Stimulated activated CD8-positive, alpha-beta memory T cell treated with anti-CD3 and anti-CD28 coated beads, Interleukin-15, amount 100 ng/mL, for 1 hour (primary cell): Measurements from ENCODE around the gene THBS2.

Source experiments
- DNase-seq: peaks from one replicate; pipeline ENCODE4 v3.0.0-alpha.2; 2020; ENCODE audit warnings: low read depth

The THBS2 gene

DNA sequence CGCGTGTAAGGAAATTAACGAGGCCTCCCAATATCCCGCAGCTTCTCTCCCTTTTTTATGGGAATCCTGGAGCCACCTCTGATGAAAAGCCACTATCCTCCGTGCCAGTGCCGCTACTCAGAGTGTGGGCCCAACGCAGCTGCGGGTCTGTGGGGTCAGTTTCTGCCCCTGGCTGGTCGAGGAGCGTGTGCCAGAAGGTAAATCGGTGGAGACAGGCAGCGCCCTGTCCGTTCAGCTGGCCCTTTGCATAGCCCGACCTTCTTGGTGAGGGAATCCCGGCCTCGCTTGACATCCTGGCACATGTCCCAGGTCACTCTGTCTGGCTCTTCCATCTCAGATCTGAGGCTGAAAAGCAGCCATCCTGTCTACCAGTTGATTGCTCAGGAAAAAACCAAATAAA, 4.6 kb downstream of the THBS2 start:
- no peak for DNase-seq

GRCh38 chr6:169248521-169248971, 5.1 kb downstream of the THBS2 start:
- no peak for DNase-seq

DNA sequence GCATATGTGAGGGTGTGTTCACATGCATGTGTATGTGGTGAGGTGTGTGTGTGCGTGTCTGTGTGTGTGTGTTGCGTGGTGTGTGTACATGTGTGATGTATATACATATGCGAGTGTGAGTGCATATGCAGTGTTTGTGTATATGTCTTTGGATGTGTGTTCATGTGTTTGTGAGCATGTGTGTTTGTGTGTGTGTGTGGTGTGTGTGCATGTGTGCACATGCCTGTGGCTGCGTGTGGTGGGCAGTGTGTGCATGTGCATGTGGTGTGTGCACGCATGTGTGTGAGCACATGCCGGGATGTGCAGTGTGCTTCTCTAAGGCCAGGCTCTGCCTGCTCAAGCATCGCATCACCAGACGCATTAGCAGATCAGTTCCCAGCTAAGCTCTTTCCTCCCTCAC, 5.7 kb downstream of the THBS2 start:
- no peak for DNase-seq

- no peak for DNase-seq
Observed at GRCh38 chr6:169247419-169247818, 6.2 kb downstream of the THBS2 start.

- no peak for DNase-seq
Observed at GRCh38 chr6:169246445-169246844, 7.2 kb downstream of the THBS2 start.

- no peak for DNase-seq
Observed at GRCh38 chr6:169244684-169245383, 8.8 kb downstream of the THBS2 start.

DNA sequence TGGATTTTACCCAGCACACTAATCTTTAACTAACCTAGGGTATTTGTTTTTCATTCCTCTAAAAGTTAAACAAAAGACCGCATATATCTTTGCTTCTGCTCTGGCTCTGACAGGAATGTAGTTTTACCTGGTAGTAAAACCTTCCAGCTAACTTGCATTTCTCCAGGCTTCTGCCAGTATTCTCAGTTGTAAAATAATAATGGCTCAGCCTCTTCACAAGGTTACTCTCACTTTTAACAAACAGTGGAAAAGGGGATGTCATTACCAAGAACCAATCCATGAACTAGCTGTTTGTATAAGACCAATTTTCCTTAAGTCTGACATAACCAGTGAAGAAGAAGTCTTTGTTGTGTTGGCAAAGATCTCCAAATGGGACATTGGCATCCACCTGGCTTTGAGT, 10.0 kb downstream of the THBS2 start:
- DNase-seq = no peak

DNA sequence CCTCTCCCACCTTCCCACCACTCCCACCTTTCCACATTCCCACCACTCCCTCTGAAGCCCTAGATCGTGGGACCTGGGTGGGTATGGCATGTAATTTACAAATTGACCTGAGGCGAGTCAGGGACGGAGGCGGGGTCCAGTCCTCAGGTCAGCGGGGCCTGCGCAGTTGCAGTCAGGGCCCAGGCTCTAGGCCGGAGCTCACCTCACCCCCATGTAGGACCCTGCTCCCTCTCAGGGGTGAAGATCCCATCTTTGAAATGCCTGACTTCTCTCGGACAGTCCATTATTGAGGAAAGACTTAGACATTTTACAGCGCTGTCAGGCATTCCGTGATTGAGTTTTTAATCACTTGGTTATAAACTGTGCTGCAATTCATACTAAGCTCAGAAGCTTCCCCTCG, 10.5 kb downstream of the THBS2 start:
- DNase-seq = no peak

DNA sequence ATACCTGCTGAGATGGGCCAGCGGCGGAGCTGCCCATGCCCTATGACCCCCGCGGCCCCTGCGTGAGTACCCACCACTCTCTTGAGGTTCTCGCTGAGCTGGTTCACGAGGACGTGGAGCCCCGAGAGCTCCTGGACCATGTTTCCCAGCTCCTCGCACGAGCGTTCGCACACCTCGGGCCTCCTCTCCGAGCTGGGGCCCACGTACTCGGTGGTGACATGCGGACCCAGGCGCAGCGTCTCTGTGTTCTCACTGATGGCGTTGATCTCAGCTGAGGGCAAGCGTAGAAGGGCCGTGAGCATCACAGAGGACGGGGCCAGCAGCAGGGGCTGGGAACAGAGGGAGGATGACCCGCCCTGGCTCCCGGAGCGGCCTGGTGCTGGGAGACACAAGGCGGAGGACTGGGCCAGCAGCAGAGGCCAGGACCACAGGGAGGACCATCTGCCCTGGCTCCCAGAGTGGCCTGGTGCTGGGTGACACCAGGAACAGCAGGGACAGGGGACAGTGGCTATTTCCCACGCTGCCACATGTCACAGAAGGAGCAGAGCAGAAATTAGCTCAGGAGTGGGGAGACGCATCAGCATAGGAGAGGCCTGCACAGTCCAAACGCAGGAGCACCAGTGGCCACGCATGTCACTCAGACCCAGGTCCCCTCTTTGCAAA, 11.8 kb downstream of the THBS2 start:
- no peak for DNase-seq

DNA sequence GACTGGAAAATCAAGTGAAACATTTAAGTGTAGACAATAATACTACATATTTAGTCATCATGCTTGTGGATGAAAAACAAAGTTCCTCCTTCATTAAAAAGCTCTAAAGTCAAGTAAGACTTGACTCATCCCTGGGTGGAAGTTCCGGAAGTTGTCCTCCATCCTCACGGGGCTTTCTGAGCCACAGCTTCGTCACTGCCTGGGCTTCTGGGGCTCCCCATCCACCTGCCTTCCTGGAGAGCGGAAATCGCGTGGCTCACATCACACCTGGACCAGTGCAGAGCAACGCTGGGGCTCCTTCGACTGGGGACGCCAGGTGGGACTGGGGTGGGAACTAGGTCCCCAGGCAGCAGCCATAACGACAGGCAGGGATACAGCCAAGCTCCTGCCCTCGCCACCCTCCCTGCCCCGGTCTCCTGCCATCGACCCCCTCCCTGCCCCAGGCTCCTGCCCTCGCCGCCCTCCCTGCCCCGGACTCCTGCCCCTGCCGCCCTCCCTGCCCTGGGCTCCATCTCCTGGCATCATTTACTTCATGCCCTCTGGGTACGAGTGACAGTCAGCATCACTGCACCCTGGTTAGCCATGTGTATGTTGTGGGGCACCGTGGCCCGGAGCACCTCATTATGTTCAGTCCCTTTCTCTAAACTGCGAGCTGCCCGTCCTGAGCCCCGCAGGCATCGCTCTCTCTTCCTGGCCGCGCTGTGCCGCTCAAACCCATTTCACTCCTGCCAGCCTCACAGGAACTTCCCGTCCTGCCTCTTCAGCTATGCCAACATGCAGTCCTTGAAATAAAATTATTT, 12.9 kb downstream of the THBS2 start:
- DNase-seq = no peak

- no peak for DNase-seq
Observed at GRCh38 chr6:169240125-169240524, 13.5 kb downstream of the THBS2 start.

- DNase-seq = no peak
Observed at GRCh38 chr6:169239181-169239580, 14.5 kb downstream of the THBS2 start.

GRCh38 chr6:169238766-169239165, 14.9 kb downstream of the THBS2 start:
- no peak for DNase-seq

GRCh38 chr6:169237496-169238134, 16.0 kb downstream of the THBS2 start:
- no peak for DNase-seq

DNA sequence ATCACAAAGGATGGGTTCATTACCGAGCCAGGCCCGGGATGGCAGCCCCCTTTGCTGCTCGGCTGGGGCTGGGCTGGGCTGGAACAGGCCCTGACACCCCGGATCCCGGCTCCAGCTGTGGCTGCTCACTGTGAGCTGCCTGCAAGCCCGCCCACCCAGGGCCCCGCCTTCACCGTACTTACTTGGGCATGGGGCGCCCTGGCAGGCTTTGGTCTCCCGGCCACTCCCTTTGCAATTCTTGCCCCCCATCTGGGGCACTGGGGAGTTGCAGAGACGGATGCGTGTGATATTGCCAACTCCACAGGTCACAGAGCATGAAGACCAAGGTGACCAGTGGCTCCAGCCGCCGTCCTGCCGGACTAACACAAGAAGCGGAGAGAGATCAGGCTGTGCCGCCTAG, 16.7 kb downstream of the THBS2 start:
- no peak for DNase-seq

DNA sequence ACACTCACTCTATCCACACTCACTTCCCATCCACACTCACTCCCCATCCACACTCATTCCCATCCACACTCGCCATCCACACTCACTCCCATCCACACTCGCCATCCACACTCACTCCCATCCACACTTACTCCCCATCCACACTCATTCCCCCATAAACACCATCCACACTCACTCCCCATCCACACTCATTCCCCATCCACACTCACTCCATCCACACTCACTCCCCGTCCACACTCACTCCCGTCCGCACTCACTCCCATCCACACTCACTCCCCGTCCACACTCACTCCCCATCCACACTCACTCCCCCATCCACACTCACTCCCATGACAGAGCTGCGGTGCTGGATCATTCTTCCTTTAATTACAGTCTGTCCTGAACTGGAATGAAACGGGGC, 17.1 kb downstream of the THBS2 start:
- no peak for DNase-seq

GRCh38 chr6:169235286-169235685, 18.4 kb downstream of the THBS2 start:
- DNase-seq = no peak

DNA sequence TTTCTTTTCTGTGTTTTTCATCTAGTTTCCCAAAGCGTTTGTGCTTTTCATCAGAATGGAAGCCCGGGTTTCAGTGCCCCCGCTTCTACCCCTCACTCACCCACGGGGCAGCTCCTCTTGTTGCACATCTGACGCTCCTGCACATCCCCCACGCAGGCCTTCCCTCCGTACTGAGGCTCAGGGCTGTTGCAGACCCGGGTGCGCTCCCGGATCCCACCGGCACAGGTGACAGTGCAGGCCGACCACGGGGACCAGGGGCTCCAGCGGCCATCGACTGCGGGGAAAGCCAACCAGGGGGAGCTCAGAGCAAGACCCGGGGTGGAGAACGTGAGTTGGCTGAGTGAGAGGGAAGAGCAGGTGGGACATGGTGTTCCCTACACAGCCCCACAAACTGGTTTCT, 19.0 kb downstream of the THBS2 start:
- no peak for DNase-seq

- DNase-seq = no peak
Observed at GRCh38 chr6:169233832-169234231, 19.8 kb downstream of the THBS2 start.

DNA sequence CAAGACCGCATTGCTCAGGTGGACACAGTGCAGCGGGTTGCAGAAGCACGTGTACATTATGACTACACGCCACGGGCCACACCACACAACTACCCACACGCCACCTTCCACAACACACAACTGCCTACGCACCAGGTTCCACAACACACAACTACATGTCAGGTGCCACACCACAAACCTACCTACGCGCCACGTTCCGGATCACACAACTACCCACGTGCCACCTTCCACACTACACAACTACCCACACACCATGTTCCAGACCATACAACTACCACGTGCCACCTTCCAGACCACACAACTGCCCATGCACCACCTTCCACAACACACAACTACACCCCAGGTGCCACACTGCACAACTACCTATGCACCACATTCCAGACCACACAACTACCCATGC, 20.5 kb downstream of the THBS2 start:
- no peak for DNase-seq

DNA sequence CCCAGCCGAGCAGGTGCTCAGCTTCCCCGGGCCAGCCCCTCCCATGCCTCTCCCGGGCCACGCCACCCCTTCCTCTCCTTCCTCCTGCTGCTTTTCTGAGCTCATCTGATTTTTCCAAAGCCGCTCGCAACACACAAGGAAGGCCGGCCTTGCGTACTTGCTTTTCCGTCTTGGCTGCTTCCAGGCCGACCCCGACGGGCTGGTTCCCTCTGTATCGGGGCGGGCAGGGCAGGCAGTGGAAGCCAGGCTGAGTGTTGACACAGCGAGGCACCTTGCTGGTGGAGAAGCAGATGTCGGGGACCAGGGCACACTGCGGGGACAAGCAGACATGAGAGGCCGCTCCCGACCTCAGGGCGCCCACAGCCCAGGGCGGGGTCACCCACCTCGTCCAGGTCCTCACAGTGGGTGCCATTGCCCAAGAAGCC, 21.1 kb downstream of the THBS2 start:
- no peak for DNase-seq

GRCh38 chr6:169231790-169232506, 21.7 kb downstream of the THBS2 start:
- no peak for DNase-seq
